ENCODE data around the gene TROAP.

DNA sequence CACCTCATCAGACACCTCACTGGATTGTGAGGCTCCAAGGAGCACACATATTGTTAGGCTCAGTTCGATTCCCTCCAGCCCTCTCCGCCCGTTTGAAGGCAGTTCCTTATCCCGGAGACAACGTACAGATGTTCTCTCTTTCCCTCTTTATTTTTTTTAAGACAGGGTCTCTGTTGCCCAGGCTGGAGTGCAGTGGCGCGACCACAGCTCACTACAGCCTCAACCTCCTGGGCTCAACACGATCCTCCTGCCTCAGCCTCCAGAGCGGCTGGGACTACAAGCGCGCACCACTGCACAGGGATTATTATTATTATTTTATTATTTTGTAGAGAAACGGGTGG, 718 bp upstream of the TROAP start:
- TF ChIP-seq POLR2A (IDR thresholded peaks at IDR 0.05) (no peak), EP300 (IDR thresholded peaks at IDR 0.05) (no peak)
- TF ChIP-seq, protein P1, sequence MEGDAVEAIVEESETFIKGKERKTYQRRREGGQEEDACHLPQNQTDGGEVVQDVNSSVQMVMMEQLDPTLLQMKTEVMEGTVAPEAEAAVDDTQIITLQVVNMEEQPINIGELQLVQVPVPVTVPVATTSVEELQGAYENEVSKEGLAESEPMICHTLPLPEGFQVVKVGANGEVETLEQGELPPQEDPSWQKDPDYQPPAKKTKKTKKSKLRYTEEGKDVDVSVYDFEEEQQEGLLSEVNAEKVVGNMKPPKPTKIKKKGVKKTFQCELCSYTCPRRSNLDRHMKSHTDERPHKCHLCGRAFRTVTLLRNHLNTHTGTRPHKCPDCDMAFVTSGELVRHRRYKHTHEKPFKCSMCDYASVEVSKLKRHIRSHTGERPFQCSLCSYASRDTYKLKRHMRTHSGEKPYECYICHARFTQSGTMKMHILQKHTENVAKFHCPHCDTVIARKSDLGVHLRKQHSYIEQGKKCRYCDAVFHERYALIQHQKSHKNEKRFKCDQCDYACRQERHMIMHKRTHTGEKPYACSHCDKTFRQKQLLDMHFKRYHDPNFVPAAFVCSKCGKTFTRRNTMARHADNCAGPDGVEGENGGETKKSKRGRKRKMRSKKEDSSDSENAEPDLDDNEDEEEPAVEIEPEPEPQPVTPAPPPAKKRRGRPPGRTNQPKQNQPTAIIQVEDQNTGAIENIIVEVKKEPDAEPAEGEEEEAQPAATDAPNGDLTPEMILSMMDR (IDR thresholded peaks at IDR 0.05): no peak

Measured in ovary (tissue), 3 donors.